ENCODE data around the gene SCUBE3. TPM values are rescaled to one million over a fixed set of nuclear protein-coding genes. Genes with fewer than 3 reads are reported as not detected.

Gene SCUBE3
- total and polyA plus RNA-seq, 2 experiments from 2014 or later, result 78.2 to 78.7 TPM

DNA sequence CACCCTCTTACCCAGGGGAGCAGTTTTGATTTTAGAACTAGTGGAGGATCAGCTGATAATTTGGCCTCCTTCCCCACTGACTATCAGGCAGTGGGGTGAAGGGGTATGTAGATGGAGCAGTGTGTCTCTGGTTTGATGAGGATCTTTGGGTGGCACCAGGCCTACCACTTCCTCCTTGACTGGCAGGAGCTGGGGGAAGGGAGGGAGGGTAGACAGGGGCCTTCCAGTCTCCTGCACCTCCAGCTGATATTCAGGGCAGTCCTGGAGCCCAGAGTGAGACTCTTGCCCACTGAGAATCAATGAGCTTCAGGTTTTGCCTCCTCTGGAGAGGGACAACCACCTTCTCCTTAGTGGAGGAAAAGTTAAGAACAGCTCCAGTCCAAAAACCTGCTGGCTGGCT, 87.1 kb downstream of the SCUBE3 start:
- no peak for DNase-seq (ENCODE audit: low read depth in 1 of 2, low spot score in 1 of 2)
- no peak overlapping the region for H3K27ac ChIP-seq
- H3K36me3 ChIP-seq, result no peaks in the 10 kb centered on the region
- no peaks in the 10 kb centered on the region for H3K27me3 ChIP-seq
- H3K9me3 ChIP-seq (ENCODE audit: low read depth), result no peaks in the 10 kb centered on the region
- peaks cover 10% of the 10 kb centered on the region for H3K4me1 ChIP-seq (ENCODE audit: low read depth)
- TF ChIP-seq, protein P1, sequence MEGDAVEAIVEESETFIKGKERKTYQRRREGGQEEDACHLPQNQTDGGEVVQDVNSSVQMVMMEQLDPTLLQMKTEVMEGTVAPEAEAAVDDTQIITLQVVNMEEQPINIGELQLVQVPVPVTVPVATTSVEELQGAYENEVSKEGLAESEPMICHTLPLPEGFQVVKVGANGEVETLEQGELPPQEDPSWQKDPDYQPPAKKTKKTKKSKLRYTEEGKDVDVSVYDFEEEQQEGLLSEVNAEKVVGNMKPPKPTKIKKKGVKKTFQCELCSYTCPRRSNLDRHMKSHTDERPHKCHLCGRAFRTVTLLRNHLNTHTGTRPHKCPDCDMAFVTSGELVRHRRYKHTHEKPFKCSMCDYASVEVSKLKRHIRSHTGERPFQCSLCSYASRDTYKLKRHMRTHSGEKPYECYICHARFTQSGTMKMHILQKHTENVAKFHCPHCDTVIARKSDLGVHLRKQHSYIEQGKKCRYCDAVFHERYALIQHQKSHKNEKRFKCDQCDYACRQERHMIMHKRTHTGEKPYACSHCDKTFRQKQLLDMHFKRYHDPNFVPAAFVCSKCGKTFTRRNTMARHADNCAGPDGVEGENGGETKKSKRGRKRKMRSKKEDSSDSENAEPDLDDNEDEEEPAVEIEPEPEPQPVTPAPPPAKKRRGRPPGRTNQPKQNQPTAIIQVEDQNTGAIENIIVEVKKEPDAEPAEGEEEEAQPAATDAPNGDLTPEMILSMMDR (IDR thresholded peaks at IDR 0.05; ENCODE audit: low read depth, low read length), result no peak
- H3K4me3 ChIP-seq, result no peak overlapping the region

Other genes with a start within 250 kb of the SCUBE3 start
- 0.27 TPM in 1 of 2 replicates, not detected in the other for gene TCP11, start 72.6 kb upstream of the SCUBE3 start, total RNA-seq
- 0.54 TPM in 1 of 2 replicates, not detected in the other for gene TCP11, start 72.6 kb upstream of the SCUBE3 start, polyA plus RNA-seq
- 26.3 and 46.2 TPM in 2 replicates for gene ZNF76, start 45.8 kb downstream of the SCUBE3 start, total RNA-seq
- gene ZNF76, start 45.8 kb downstream of the SCUBE3 start, polyA plus RNA-seq, result 59.6 and 67.5 TPM in 2 replicates
- gene DEF6, start 83.9 kb downstream of the SCUBE3 start, total RNA-seq, result 3.0 and 9.2 TPM in 2 replicates
- 2.3 and 5.7 TPM in 2 replicates for gene DEF6, start 83.9 kb downstream of the SCUBE3 start, polyA plus RNA-seq
- gene PPARD, start 128.6 kb downstream of the SCUBE3 start, total RNA-seq, result 17.1 and 21.7 TPM in 2 replicates
- 28.6 and 34.0 TPM in 2 replicates for gene PPARD, start 128.6 kb downstream of the SCUBE3 start, polyA plus RNA-seq
- gene FANCE, start 238.4 kb downstream of the SCUBE3 start, total RNA-seq, result 23.8 and 28.1 TPM in 2 replicates
- 19.4 and 21.3 TPM in 2 replicates for gene FANCE, start 238.4 kb downstream of the SCUBE3 start, polyA plus RNA-seq

Measured in cardiac muscle cell (in vitro differentiated cells and primary cell).